GM21723 (cell line): ENCODE results near the gene PRR32.
"Not testable (repeated sequence)": the region's sequence is repeated elsewhere in the genome, so short reads cannot be mapped to it uniquely, and the experiment has no call there.

Source experiments
- ATAC-seq: cut with Tn5 transposase; IDR thresholded peaks from one replicate; pipeline ENCODE4 v1.9.1; 2021; ENCODE audit warnings: mild to moderate bottlenecking, moderate library complexity; ENCODE audit not compliant: unreplicated experiment

Gene PRR32, protein sequence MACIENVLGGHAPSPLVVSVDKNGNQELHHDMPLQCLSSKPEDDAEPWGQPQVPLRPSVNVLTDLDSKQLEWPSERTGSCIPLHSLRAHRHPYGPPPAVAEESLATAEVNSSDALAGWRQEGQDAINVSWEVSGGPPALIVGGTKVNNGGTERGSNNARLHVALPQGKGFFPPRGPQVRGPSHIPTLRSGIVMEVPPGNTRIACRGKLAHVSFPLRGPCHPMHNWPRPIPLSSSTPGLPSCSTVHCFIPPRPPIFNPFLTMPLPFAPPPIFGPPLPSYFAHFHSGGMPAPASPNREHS

DNA sequence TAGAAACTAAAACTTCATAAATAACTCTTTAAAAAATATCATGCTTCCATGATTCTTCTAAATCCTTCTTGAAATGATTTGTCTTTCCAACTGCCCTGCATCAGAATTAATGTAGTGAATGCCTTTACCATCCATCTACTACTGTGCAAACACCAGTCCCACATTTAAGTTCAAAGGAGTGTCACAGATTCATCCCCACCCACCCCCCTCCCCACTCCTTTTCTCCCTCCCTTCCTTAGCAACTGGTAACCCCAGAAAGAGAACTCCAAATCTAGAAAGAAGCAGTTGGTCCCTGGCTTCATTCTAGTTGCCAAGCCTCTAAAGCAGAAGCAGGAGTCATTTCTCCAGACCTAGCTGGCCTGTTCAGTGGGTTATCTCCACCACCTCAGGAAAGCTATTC, at the start of gene PRR32:
Gene PRR32 (plus strand): TSS at position 301 of the 400 bp plus-strand sequence. CDS start 115 bp downstream, outside the sequence.
- ATAC-seq = no peak

GRCh38 chrX:126770179-126770578, 49.4 kb upstream of the PRR32 start:
- no peak for ATAC-seq

GRCh38 chrX:126785539-126785938, 34.0 kb upstream of the PRR32 start:
- ATAC-seq = no peak

DNA sequence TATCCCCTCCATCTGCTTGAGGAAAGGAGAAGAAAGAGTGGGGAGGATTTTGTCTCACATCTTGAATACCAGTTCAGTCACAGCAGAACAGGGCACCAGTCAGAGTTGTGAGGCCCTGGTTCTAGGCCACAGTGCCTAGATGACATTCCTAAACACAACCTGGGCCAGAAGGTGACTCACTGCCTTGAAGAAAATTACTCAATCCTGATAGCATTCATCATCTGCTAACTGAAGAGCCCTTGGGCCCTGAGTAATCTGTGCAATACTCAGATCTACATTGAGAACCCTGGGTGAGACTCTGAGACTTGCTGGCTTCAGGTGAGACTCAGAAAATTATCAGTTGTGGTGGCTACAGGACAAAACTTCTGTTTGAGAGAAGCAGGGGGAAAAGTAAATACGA, 20.5 kb upstream of the PRR32 start:
- no peak for ATAC-seq

GRCh38 chrX:126806784-126807183, 12.7 kb upstream of the PRR32 start:
- ATAC-seq = not testable (repeated sequence)

- ATAC-seq = no peak
These were observed 3.7 kb upstream of the PRR32 start for GRCh38 chrX:126815806-126816205.

DNA sequence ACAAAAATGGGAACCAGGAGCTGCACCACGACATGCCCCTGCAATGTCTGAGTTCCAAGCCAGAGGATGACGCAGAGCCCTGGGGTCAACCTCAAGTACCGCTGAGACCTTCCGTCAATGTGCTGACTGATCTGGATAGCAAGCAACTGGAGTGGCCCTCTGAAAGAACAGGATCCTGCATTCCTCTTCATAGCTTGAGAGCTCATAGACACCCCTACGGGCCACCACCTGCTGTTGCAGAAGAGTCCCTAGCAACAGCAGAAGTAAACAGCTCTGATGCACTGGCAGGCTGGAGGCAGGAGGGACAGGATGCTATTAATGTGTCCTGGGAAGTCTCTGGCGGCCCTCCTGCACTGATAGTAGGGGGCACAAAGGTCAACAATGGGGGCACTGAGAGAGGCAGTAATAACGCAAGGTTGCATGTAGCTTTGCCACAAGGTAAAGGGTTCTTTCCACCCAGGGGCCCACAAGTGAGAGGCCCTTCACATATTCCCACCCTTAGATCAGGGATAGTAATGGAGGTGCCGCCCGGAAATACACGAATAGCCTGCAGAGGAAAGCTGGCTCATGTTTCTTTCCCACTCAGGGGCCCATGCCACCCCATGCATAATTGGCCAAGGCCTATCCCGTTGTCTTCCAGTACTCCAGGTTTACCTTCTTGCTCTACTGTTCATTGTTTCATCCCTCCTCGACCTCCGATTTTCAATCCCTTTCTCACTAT, 1.3 kb downstream of the PRR32 start:
- ATAC-seq = no peak

DNA sequence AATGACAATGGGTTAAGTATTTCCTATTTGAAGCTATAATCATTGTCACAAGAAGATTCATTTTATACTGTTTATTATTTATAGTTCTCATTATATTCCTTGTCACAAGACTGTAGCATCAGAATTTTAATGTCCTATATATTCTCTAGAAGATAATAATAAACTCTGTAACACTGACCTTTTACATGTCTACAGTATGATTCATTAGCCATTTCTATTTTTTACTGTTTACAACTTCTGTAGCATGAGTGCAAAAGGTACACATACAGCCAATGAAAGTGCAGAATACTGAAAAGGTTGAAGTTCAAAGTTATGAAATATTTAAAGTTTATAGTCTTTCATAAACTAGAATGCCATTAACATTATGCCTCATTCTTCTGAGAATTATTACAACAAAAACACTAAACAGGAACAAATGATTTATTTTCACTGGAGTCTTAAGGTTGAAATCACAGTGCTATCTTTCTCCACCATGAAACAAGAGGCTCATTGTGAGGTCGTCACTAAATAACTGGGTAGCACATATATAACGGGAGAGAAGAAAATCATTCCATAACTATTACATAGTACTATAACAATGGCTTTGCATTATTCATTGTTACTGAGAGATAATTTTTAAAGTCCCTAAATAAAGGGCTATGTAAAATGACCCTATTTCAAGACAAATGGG, 4.9 kb downstream of the PRR32 start:
- ATAC-seq = no peak

DNA sequence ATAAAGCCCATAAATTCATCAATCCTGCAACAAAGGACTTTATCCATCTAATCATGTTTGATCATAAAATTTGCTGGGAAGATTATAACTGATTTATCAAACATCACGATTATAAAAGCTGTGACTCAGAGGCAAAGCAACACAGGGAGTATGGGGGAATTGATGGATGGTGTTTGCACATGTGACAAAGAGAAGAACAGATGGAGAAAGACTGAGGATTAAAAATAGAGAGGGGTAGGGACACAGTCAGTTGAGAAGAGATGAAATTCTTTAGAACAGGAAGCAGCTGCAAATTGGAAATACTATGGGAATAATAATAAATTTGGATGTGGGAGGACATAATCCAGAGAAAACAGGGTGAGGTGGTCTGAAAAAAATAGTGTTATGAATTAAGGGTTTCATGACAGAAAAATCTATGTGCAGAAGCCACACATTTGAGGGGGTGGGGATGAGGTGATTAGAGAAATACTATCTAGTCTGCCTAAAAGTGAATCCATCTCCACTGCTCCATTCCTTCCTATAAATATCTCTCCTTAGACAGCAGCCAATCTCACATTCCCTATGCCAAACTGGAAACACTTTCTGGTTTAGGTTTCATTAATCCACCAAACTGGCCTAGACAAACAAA, 6.2 kb downstream of the PRR32 start:
- no peak for ATAC-seq

- no peak for ATAC-seq
These were observed 16.7 kb downstream of the PRR32 start for GRCh38 chrX:126836186-126836585.

GRCh38 chrX:126847143-126847542, 27.6 kb downstream of the PRR32 start:
- no peak for ATAC-seq

DNA sequence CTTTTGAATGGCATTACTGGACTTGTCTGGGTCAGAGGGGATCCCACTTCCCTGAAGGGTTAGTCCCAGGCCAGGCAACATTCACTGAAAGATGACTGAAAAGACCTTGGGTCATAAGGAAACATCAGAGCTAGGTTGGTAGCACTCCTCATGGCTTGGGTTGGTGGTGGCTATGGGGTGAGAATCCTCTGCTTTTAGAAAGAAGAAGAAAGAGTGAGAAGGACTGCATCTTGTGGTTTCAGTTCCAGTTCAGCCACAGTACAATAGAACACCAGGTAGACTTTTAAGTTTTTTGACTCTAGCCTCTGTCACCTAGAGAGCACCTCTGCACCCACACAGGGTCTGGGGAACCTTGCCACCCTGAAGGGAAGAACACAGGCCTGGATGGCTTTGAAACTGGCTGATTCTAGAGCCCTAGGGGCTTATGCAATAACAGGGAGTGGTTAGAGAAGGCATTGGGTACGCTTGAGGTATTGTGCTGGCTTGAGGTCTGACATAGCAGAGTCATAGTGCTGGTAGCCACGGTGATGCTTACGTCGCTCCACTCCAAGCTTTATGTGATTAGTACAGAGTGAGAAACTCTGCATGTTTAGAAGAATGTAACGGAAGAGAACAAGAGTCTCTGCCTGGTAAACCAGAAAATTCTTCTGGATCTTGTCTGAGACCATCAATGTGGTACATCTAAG, 36.5 kb downstream of the PRR32 start:
- no peak for ATAC-seq
